Stimulated activated naive CD4-positive, alpha-beta T cell treated with Interleukin-2 at 50 U/mL for 16 hours (primary cell): ENCODE data around the gene TBC1D22A.
"Not testable (repeated sequence)": the region's sequence is repeated elsewhere in the genome, so short reads cannot be mapped to it uniquely, and the experiment has no call there.

Experiments used
- DNase-seq: peaks from one replicate; lab custom pipeline; 2025; lab: John Stamatoyannopoulos, UW

The TBC1D22A gene

DNA sequence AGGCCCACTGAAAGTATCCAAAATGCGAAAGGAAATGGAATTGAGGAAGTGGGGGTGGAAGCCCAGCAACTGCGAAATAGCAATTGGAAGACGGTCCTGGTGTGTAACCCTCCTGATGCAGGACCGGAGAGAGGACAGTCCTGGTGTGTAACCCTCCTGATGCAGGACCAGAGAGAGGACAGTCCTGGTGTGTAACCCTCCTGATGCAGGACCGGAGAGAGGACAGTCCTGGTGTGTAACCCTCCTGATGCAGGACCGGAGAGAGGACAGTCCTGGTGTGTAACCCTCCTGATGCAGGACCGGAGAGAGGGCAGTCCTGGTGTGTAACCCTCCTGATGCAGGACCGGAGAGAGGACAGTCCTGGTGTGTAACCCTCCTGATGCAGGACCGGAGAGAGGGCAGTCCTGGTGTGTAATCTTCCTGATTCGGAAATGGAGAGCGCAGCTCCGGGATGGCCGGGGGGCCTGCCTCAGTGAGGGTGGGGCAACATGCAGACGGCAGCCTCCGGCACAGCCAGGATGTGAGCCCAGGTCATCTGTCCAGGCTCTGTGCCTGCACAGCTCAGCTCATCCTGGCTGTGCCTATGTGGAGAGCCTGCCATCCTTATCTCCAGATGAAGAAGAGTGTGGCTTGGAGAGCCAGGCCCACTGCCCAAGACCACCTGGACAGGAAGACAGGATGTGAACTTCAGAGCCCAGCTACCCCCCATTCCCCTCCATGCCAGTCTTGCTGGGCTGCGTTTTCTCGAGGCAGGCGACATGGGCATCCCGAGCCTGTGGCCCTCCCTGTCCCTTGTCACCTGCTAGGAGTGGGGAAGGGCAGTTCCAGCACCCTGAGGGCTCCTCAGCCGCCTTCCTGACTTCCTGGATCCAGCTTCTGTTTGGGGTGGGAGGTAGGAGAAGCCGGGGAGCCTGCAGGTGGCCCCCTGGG, 408.3 kb downstream of the TBC1D22A start:
- DNase-seq: not testable (repeated sequence)

DNA sequence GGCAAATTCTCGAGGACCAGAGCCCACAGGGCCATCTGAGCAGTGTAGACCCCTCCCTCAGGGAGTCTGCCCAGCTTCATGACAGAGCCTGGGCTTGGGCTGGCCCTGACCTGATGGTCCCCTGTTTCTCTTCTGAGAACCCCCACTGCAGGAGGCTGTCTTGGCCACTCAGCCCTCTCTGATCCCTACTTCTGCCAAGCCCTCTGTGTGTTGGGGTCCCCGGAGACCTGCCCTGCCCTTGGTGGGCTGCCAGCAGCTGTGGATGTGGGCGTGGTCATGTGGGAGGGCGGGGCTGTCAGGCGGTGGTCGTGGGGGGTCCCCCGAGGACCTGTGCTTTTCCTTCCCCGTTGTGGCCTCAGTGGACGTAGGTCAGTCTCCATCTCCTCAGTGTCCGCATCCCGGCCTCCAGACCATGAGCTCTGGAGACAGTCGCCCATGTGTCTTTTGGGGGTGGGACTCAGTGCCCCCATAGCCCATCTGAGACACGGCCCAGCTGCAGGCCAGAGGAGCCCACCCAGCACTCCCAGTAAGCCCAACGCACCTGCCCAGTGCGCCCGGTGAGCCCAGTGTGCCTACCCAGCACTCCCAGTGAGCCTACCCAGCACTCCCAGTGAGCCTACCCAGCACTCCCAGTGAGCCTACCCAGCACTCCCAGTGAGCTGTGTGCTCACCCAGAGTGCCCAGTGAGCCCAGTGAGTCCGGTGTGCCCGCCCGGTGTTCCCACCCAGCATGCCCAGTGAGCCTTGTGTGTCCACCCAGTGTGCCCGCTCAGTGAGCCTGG, 409.2 kb downstream of the TBC1D22A start:
- DNase-seq: no peak

DNA sequence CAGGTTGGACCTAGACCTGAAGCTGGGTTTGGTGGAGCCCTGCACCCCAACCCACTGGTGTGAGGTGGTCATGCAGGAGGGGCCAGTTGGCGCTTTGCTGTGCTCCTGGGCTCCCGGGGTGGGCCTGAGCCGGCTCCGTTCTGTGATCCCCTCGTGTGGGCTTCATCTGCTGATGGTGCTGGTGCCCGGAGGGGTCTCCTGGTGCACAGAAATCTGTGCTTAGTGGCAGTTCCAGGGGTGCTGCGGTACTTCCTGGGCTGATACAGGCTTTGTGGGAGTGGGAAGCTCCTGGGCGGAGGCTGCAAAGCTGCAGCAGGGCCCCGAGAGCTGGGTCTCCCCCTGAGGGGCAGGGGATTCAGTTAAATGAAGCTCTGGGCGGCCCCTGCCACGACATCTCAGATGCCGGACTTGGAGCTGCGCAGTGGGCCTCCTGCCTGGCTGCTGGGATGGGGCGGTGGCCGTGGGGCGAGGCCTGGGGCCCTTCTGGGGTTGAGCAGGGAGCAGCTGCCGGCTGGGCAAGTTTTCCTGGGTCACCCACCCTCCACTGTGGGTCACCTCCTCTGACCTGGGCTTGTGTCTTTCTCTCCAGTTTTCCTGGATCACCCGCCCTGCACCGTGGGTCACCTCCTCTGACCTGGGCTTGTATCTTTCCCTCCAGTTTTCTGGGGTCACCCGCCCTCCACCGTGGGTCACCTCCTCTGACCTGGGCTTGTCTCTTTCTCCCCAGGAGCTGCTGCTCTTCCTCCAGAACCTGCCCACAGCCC, 410.5 kb downstream of the TBC1D22A start:
- DNase-seq: no peak

DNA sequence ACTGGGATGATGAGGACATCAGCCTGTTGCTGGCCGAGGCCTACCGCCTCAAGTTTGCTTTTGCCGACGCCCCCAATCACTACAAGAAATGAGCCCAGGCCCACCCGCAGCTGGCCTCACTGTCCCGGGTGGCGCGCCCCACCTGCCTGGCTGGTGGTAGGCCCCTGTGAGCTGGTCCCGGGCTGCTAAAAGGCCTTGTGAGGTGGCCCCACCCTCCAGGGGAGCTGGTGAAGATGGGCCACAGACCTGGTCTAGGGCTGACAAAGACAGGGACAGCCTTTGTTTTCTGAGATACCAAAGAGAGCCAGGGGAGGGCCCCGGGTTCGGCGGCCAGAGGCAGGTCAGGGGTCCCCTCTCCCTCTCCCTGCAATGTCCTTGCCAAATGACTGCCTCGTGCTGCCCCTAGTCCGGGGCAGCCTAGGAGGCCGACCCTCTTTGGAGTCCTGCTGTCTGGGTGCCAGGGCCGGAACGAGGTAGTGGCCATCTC, 411.1 kb downstream of the TBC1D22A start:
- no peak for DNase-seq

DNA sequence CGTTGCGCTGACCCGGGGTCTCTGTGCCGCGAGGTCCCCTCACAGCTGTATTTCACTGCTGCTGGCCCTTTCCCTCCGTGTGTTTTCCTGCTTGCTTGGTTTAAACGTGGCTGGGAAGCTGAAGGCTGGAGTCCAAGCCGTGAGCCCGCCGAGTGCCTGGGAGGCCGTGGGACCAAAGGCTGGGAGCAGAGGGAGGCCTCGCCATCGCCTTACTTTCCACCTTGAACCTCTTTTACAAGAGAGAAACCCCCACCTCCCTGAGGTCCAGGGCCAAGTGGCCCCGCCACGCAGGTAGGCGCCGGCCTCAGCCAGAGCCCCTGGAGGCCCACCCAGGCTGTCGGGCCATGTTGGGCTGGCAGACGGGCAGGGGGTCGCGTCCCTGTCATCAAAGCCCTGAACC, 411.6 kb downstream of the TBC1D22A start:
- no peak for DNase-seq

DNA sequence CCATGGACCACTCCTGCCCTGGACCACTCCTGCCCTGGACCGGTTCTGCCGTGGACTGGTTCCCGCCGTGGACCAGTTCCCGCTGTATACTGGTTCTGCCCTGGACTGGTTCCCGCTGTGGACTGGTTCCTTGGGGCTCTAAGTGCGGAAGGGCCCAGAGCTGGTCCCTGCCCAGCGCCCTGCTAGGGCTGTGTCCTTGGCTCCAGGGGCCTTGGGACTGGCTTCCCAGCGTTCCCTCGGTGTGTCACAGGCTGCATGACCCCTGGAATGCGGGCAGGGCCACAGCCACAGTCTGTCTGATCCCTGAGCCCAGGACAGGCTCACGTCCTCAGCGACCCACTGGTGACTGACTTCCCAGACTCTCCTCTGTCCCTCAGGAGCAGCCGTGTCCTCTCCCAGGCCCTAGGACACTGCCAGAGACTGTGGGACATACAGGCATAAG, 412.2 kb downstream of the TBC1D22A start:
- no peak for DNase-seq

DNA sequence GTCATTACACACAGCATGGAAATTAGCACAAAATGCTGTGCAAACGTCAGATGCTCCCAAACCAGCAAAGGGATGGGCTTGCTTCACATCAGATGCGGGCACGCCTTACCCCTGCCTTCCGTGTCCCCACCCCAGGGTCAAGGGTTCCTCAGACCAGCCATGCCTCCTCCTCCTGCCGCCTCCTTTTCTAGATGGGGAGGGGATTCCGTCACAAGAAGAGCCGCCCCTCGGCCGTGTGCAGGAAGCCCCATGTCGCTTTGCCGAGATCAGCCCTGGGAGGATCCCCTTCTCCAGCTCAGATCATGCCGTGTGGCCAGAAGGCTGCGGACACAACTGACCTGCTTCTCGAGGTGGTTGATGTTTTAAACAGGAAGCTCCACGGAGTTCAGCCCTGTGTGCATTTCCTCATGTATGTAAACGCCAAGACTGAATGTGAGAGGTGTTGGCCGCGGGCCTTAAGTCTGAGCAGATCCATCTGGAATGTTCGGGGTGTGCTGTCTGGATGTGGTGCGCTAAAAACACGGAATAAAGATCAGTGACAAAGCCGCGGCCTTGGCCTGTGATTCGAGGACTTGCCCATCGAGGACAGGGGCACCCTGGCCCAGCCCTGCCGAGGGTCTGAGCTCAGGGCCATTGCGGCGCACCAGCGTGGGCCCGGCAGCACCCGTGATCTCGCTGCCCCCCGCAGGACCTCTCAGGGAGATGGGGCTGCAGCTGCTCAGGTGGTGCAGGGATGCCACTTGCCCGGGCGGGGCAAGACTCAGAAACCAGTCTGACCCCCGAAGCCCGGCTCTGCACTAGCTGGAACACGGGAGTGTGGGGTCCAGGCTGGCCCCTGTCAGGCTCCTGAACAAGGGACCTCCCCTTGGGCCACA, 412.9 kb downstream of the TBC1D22A start:
- DNase-seq: no peak

DNA sequence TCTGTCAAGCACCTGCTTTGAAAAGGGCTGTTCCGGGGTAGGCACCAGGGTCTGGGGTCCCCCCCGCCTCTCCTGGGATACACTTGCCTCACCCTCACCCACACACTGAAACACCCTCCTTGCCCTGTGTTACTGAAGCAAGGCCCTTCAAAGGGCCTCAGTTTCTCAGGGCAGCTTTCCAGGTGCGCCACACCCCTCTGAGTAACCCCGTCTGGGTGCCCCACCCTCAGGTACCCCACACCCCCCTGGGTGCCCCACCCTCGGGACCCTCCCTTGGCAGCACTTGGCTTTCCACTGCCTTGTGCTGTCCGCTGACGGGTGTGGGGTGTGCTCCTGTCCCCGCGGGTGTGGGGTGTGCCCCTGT, 413.6 kb downstream of the TBC1D22A start:
- no peak for DNase-seq

DNA sequence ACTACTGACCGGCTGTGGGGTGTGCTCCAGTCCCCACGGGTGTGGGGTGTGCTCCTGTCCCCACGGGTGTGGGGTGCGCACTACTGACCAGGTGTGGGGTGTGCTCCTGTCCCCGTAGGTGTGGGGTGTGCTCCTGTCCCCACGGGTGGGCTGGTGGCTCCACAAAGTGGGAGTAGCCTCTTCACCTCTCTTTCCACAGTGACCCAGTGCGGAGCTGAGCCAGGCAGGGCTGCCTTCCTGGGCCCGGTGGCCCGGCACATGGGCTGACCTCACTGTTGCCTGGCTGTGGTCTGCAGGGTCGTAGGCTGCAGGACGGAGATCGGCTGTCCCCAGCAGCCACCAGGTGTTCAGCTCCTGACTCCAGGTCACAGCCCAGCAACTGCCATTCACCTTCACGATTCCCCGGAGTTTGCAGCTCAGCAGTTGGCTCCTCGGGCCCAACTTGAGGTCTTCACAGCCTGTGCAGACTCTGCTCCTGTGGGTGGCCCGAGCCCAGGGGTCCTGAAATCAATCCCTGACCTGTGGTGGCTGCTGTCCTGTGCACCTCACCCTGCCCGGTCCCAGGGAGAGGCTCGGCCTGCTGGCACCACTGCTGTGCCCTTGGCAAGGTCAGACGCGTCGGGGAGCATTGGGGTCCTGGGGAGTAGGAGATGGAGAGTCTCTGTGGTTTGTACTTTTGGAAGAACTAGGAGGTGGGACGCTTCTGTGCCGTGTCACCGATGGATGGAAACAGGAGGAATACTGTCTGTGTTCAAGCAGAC, 414.3 kb downstream of the TBC1D22A start:
- no peak for DNase-seq

DNA sequence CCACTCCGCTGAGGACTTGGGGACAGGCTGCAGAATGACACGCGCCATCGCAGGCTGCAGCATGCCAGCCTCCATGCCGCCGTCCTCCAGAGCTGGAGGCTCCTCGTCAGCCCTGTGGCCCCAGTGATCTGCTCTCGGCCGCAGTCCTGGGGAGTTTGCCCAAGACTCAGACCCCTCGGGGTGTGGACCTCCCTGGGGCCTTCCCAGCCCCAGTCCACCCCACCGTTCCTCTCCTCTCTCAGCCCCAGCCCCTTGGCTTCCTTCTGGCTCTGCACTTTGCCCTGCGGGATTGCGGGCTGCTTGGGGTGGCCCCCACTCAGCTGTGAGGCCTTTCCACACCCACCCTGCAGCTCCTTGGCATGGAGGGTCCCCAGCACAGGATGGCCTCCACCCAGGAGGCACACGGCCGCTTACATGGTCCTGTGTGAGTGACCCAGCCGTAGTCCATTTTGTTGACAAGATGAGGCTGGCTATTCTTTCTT, 414.9 kb downstream of the TBC1D22A start:
- DNase-seq: no peak

DNA sequence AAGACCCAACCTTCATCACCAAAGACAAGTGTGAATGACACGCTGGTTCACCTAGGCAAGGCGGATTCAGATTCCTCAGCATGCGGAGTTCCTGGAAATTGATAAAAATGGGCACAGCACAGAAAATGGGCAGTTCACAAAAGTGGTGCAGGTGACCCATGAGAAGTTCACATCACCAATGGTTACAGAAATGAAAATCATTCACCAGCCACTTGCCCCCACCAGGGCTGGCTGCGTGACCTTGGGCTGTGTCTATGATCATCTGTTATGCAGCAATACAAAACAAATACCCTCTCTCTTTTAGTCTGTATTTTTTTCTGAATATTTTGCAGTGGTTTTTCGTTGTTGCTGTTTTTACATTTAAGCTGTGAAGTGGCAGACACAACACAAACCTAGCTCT, 415.9 kb downstream of the TBC1D22A start:
- no peak for DNase-seq

DNA sequence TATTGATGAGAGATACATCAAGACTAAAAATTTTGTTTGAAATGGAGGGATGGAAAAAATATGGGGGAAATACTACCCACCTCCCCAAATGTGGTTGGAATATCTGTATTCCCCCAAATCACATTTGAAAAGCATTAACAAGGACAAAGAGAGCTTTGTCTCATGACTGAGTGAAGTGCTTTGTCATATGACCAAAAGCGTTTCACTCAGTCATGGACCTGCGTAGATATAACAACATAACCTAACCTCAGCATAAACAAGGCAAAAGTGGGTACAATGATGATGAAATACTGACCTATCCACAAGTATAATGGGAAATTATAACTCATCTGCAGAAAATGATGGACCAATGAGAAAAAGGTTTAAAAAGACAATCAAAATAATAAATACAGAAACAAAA, 418.3 kb downstream of the TBC1D22A start:
- DNase-seq: no peak

DNA sequence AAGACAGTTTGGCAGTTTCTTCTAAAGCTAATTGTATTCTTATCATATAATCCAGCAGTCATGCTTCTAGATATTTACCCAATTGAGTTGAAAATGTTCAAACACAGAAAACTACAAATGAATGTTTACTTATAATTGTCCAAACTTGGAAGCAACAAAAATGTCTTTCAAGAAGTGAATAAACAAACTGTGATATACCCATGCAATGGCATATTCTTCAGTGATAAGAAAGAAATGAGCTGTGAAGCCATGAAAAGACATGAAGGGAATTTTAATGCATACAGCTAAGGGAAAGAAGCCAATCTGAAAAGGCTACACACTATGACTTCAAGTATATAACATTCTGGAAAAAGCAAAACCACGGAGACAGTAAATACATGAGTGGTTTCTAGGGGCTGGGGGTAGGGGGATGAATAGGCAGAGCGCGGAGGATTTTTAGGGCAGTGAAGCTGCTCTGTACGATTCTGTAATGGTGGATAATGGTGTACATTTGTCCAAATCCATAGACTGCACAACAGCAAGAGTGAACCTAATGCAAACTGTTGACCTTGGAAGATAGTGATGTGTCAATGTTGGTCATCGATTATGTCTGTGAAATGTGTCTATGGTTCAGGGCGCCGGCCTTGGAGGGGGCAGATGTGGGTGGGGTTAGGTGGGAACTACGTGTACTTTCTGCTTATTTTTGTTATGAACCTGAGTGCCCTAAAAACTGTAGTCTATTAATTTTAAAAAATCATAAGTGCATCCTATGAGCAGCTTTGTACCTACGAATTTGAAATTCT, 424.9 kb downstream of the TBC1D22A start:
- DNase-seq: no peak

DNA sequence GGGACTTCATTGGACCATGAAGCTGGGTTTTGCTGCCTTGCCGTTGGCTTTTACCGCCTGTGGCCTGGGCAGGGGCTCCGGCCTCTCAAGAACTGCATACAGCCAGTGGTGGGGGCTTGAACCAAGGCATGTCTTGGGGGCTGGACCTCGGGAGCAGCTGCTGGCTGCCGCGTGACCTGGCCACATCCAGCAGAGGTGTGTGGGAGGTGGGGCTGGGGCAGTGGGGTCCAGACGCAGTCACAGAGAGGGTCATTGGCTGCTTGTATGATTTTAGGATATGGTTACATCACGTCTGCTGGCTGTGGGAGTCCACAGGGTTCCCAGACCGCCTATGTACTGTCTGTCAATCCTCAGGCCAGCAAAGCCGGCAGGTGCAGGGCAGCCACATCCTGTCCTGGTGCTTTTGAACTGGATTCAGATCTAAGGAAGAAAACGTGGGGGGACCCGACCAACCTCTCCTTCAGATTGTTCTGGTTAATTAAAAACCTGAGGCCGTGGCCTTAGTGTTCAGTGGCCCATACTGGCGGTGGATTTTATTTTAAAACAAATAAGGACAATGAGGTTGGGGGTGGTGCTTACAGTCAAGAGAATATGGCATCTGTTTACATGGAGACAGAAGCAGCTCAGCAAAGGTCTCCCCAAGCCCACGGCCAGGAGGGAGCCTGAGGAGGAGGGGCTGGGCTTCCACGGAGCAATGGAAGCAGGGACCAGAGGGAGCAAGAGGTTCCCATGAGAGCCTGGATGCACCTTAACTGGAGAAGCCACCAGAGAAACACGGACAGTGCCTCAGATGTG, 426.0 kb downstream of the TBC1D22A start:
- no peak for DNase-seq

DNA sequence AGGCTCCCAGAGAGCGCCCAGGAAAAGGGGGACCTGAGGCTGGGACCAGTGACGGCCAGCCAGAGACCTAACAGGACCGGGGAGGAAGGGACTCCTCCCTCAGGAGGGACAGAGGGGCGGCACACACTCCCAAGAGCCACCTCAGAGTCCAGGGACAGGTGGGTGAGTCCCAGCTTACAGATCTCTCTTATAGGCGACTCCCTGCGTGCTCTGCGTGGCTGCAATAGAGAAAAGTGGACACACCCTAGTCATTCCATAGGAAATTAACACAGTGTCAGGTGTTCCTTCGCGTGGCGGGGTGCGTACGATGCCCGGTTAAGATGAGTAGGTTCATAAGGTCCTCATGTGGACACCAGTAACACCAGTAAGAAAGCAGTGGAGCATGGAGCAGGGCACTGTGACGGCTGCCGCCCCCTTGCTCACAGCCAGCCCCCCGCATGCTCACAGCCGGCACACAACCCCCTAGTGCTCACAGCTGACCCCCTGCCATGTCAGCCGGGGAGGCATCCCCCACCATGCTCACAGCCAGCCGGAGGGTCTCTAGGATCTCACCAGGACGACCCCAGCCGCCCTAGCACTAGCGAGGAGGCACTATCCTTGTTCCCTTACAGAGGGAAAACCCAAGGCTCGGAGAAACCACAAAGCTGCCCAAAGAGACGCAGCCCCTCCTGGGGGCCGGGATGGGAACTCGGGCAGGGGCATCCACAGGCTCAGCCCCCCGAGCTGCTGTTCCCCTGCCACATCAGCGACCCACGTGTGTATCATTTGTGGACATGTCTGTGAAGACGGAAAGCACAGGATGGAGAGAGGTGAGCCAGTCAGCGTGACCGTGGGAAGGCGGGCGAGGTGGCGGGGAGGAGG, 426.8 kb downstream of the TBC1D22A start:
- no peak for DNase-seq

DNA sequence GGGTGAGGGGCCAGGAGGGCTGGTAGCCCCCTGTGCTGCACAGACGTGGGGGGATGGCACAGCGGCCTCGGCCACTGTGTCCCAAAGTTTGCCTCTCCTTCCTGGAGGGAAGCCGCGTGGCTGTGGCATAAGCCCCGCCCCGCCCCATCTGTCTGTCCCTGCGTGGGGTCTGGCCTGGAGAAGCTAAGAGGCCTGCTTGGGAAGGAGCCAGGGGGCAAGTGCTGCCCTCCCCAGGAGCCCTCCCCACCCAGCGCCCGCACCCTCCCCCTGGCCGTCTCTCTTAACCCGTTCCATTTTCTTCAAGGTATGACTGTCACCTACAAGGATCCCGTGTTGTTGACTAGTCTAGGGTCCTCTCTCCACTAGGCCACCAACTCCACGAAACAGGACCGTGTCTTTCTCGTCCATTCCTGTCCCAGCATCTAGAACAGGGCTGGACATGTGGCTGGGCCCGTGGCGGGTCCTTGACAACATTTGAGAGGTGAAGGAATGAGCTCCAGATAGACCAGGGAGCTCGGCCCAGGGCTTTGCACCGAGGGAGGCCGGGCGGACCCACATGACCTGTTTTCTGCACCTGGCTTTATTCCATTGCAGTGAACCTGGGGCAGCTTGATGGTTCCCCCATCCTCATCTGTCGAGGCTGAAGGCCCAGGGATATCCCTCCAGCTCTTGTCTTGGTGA, 428.0 kb downstream of the TBC1D22A start:
- no peak for DNase-seq
